NCI-H510A (cell line): ENCODE measurements around the gene LRRC27.

Experiments used
- DNase-seq: peaks from one replicate; lab custom pipeline; 2025; lab: John Stamatoyannopoulos, UW

LRRC27 gene

GRCh38 chr10:132402781-132403241 lies 70.8 kb downstream of the LRRC27 start:
- no peak for DNase-seq

DNA sequence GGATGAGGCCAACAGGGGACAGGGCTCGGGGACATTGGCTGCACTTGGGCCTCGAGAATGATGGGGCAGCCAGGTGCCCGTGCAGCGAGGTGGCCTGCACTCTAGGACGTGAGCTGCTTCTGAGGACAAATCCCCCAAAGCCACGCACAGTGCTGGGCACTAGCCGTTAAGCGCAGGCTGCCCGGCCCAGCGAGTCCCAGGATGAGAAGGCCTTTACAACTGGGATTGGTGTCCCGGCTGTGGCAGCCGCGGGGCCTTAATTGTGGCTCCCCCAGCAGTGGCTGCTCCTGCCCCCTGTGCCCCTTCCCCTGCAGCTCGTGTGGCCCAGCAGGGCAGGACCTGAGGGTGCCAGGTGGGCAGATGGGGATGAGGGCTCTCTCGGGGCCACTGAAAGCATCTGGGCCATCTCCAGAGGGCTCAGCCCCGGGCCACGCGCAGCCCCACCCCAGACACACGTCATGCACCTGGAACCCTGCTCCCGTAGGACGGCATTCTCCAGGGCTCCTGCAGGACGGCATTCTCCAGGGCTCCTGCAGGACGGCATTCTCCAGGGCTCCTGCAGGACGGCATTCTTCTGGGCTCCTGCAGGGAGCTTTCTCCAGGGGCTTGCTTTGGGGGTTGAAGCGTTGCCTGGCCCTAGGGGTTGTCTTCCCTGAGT lies 71.6 kb downstream of the LRRC27 start:
- DNase-seq = no peak

GRCh38 chr10:132404169-132404880 lies 72.3 kb downstream of the LRRC27 start:
- DNase-seq = no peak

- no peak for DNase-seq
These were observed 73.0 kb downstream of the LRRC27 start for GRCh38 chr10:132404911-132405462.

DNA sequence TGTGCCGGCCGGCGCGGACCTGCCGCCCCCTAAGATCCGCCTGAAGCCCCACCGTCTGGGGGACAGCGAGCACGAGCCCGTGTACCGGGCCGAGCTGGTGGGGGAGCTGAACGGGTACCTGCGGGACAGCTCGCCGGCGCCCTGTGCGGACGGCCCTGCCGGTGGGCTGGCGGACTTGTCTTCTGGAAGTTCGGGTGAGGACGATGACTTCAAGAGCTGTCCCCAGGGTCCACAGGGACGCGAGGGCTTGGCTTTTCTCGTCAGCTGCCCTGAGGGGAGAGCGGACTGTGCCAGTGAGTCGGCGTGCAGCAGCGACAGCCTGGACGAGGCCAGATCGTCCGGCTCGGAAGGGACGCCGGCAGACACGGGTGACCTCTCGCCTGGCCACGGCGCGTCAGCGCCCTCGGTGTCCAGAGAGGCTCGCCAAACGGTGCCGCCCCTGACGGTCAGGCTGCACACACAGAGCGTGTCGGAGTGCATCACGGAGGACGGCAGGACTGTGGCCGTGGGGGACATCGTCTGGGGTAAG lies 73.5 kb downstream of the LRRC27 start:
- no peak for DNase-seq

- DNase-seq = no peak
These were observed 74.2 kb downstream of the LRRC27 start for GRCh38 chr10:132406181-132406580.

DNA sequence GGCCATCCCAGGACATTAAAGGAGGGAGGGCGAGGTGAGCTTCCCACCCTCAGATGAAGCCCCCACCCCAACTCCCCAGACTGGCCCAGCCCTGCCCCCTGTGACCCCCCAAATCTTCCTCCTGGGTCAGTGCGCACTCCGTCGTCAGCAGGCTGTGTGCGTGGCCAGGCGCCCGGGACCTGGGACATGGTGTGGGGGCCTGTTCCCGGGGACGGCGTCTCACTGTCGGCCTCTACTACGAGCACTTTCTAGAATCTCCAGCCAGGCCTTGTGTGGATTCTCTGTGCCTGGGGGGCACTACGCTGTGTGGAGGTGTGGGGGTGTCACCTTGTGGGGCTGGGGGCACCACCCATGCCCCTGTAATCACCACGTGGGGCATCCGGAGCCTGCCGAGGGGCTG lies 74.8 kb downstream of the LRRC27 start:
- no peak for DNase-seq

DNA sequence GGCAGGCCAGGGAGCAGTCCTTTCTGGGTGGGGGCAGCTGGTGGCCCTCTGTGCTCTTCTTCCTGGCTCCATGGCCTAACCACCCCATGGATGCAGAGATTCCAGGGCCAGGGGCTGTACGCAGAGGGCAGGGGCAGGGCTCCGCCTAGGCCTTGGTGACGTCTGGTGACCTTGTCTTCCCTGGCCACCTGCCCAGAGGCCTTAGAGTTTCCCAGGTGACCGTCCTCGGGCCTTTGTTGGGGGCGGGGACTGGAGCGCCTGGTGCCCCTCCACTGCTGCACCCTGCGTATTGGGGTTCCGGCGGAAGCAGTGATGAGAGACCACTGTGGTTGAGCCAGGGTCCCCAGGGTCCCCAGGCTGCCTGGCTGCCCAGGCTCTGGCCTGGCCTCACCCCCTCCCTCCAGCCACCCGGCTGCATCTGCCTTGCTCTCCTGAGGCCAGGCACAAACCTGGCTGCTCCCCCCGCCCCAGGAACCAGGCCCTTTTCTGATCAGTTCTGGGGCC lies 75.3 kb downstream of the LRRC27 start:
- DNase-seq = peak; percentile 38

DNA sequence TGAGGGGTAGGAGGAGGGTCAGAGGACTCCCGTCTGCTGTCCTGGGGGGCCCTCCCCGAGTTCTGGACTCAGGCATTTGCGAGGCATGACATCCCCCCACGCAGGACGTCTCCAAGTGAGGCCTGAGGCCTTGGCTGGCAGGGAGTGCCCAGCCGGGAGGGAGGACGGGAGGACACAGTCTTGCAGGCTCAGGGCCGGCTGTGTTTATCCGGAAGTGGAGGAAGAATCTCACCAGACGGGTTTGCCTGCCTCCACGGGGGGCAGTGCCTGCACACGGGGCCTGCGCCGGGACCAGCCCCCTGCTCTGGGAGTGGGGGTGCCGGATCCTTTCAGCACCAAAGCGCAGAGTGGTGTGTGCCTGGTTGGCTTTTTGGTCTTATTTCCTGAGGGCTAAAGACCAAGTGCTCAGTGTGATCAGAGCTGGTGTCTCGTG lies 75.9 kb downstream of the LRRC27 start:
- peak; percentile 86 for DNase-seq

GRCh38 chr10:132408367-132408781 lies 76.4 kb downstream of the LRRC27 start:
- DNase-seq = peak; percentile 88

- peak; percentile 55 for DNase-seq
These were observed 77.1 kb downstream of the LRRC27 start for GRCh38 chr10:132408823-132409666.

GRCh38 chr10:132409667-132410028 lies 77.7 kb downstream of the LRRC27 start:
- DNase-seq = no peak

- DNase-seq = peak; percentile 29
These were observed 78.2 kb downstream of the LRRC27 start for GRCh38 chr10:132410056-132410778.

DNA sequence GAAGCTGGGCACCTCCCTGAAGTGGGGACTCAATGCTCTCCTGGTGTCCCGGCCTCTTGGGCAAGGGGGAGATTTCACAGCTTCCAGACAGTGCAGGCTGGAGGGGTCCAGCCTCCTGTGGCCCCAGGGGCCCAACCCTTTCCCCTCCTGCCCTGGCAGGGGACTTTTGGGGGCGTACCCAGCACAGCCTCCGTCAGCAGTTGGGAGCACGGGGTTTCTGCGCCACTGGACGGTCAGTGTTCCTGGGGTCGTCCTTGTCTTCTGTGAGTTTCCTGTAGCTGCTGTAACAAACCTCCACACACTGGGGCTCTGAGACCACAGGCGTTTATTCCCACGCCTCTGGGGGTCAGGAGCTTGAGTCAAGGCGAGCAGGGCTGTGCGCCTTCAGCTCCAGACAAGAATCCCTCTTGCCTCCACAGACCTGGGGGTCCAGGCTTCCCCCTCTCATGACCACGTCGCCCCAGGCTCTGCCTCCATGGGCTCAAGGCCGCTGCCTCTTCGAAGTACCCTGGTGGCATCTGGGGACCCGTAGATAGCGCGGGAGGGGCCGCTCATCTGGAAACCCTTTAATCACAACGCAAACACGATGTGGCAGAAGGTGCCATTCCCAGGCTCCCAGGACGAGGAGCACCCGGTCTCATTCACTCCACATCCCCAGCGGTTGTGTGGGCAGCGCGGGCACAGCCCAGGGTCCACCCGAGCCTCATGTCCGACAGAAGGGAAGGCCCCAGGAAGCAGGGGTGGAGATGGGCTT lies 79.0 kb downstream of the LRRC27 start:
- DNase-seq = no peak

- peak; percentile 38 for DNase-seq
These were observed 79.7 kb downstream of the LRRC27 start for GRCh38 chr10:132411561-132412253.

DNA sequence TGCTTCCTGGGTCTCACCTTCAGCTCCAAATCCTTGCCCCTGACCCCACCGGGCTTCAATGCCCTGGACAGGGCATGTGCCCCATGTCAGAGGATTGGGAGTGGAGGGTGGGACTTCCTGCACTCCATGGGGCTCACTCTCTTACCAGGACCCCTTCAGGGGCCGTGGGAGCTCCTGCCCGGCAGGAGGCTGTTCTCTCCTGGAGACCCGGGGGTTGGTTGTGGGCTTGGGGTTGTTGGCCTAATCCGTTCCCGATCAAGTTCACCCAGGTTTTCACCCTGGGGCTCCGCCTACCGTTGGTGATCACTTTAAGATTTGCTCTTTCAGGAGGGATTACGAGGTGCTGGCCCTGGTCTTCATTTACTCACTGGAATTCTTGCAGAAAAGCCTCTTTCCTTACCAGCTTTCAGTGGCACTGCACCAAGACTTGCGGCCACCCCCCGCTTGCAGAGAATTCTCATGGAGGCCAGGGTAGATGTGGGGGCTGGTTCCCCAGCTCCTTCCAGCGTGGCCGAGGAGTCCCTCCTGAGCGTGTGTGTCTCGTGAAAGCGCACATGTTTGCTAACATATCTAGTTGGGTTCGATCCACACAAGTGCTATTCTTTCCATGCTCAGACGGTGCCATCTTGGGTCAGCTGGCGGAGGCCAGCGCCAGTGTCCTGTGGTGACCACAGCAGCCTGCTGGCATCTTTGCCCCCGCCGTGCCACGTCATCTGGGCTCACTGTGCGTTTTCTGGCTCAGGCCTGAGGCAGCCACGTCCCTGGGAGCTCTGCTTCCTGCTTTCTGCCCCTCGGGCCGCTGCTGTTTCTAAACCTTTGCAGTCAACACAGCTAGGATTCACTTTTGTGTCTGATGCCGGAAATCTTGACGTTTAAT lies 80.6 kb downstream of the LRRC27 start:
- DNase-seq = no peak

DNA sequence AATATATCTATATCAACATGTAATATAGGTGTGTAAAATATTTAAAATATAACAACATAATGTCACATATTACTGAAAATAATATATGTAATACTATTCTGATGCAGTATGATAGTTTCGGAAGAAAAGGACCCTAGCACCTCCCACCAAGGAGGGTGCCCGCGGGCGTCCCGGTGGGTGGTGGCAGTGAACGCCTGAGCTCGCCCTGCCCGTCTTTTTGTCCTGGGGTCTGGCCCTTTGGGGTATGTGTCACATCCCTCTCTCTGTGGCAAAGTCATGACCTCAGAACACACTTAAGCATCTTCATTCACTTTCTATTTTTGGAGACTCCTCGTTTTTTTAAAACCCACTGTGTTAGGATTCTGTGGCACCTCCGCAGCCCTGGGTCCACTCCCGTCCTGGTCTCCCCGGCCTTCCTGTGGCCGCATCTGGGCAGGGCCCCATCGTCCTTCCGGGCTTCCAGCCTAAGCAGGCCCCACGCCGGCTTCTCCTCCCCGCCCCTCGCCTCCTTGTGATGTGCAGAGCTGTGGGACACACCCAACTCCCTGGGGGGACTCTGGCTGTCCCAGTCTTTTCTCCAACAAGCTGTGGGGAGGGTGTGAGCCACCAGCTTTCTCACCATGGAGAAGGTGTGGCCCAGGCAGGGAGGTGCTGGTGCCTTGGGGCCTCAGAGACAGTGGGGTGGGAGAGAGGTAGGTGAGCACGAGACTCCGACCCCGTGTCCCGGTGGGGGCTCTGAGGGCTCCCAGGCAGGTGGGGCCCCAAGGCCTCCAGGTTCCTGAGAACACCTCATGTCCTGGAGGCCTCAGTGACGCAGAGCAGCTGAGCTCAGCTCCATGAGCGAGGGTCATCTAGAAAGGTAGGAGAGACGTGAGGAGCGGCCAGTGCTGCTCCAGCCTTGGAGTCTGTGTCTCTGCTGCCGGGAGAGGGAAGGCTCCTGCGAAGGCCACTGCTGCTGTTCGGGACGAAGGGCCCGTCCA lies 81.5 kb downstream of the LRRC27 start:
- no peak for DNase-seq
